Stimulated activated naive CD4-positive, alpha-beta T cell treated with Interleukin-2 at 50 U/mL for 16 hours (primary cell): Measurements from ENCODE around the gene MPP7.

Experiments used
- DNase-seq: peaks from one replicate; lab custom pipeline; 2025; lab: John Stamatoyannopoulos, UW

Gene MPP7

DNA sequence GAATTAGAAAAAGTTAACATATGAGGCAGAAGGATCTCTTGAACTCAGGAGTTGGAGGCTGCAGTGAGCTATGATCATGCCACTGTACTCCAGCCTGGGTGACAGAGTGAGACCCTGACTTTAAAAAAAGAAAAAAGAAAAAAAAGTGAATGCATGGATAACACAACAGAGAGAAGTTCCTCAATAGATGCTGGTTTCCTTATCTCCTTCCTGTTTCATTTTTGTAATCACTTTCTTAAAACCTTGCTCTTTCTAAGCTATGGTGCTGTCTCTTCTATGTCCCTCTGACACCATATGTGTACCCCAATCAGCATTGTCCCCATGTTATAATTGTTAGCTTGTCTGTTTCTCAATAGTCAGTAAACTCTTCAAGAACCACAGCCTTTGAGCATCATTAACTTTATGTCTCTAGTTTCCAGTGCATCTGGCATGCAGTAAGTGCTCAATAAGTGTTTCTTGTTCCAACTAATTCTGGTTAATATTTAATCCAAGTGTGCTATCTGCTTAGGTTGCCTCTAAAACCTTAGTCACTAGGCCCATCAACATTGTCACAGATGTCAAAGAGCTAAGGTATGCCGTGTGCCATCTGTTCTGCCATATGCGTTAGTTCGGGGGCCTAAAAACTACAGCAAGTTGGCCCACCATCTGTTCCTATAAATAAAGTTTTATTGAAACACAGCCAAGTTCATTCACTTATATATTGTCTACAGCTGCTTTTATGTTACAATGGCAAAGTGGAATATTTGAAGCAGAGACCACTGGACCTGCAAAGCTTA, 36.2 kb downstream of the MPP7 start:
- no peak for DNase-seq

DNA sequence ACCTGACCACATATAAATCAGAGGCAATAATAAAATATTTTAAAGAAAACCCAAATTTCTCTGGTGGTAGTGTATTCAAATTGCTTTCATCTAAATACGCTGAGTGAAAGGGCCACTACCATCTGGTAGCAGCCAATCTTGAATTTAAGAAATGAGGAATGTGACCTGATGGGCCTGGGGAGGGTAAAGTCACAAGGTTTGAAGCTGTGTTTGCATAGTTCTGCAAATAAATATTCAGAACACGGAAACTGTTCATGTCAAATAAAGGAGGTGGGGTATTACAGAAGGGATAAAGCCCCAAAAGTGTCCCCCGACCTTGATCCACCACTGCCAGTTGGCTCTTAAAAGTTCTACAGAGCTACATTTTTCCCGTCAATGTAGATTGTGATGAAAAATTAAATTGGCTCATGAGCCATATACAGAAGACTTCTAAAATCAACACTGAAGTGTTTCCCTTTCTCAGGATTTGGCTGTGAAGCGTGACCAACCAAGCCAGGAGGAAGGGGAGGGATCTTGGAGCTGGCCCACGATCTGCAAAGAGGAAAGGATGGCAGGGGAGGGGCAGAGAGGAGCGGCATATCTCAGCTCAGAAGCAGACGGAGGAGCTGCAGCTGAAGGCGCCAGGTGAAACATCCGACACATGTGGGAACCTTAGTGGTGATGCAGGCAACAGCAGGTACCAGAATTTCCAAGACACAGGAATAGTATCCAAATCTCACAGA, 39.6 kb downstream of the MPP7 start:
- no peak for DNase-seq

DNA sequence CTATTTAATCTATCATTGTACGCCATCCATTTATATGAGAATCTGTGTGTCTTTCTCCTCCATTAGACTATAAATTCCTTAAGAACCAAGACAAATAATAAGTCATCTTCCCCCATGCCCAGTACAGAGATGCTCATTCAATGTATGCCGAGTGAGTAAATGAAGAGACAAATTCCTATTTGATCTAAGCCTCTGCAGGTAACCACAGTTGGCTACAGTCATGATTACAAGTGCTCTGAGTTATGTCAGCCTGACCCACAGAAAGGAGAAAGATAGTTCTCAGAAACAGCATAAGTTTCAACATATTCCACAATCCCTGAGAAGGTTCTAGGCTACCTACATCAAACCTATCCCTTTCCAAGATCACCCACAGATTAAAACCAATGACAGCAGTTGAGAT, 46.1 kb downstream of the MPP7 start:
- no peak for DNase-seq

DNA sequence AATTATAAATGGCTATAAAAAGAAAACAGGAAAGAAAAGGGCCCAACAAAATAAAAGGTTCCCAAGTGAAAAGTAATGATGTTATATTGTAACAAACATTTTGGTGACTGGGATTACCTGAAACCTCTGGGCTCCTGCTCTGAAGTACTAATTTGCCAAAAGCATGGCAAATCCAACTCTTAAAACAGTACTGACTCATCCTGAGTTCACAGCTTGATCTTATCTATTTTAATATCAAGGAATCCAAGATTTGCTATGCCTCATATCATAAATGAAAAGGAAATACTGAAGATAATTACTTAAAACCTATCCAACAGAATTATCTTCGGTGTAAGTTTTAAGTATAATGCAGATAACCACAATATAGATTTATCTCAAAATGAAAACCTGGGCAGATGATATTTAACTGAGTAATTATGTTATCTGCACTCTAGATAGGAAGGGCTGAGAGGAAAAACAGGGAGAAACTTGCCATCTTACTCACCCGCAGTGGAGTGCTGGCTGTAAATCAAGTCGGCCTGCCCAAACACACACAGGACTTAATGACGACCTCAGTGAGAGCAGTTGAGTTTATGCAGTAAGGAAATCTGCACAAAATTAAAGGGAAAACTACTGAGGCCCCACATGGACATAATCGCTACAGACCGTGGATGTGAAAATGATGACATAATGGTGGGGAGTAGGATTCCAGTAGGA, 48.4 kb downstream of the MPP7 start:
- no peak for DNase-seq

DNA sequence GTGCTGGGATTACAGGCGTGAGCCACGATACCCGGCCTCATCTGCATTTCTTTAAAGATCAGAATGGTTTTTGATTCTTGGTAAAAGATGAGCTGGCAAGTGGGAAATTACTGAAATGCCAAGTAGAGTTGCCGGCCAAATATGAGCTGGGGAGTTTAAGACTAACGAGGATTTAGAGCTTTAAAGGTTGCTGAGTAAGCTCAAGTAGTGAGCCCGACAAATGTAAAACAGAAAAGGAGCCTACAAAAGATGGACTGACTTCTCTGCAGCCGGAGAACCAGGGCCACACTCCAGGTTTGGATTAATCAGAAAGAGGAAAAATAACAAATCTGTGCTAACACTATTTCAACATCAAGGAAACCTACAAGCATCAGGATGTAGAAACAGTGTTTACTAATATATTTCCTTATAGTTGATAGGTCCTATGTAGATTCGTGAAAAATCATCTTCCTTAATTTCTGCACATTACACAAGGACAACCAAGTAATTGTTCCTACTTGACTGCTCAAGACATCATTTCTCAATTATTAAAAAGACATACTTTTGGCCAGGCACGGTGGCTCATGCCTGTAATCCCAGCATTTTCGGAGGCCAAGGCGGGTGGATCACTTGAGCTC, 49.6 kb downstream of the MPP7 start:
- no peak for DNase-seq
